HepG2 (cell line): ENCODE measurements around the gene THADA. TPM values are rescaled to one million over a fixed set of nuclear protein-coding genes. Genes with fewer than 3 reads are reported as not detected.

Experiments
- ATAC-seq: fragments of 200-7000 bp; cut with Tn5 transposase; 3 replicates; pipeline ENCODE4 v1.9.1; 2020; ENCODE audit warnings: mild to moderate bottlenecking, moderate library complexity
- BruUV-seq: library from RNA; stranded (reverse); fragments of 400-500 nt; replicated peaks from 2 replicates; lab custom pipeline; 2021; lab: Mats Ljungman, UMichigan
- CTCF ChIA-PET: fragments of 300-600 bp; formaldehyde crosslinking; extraction: SDS; loops from one replicate; lab custom pipeline; 2021; ENCODE audit warnings: low total read pairs, inconsistent platforms, low intra/inter-chr PET ratio; lab: Yijun Ruan, JAX
- POLR2A ChIA-PET: fragments of 350-600 bp; sonication (Branson Sonifier 250); formaldehyde crosslinking; loops from one replicate; lab custom pipeline; 2020; ENCODE audit warnings: antibody characterized with exemption, inconsistent platforms; lab: Yijun Ruan, JAX
- DNase-seq: peaks from one replicate; pipeline ENCODE4 v3.0.0-alpha.2; 2015; ENCODE audit warnings: low spot score
- FAIRE-seq: peaks from 3 replicates; lab custom pipeline; 2011; peaks lifted over from hg19 to GRCh38; lab: Jason Lieb, UNC
- H2AFZ ChIP-seq: one replicate; pipeline ENCODE4 v1.6.1; 2011; ENCODE audit warnings: low read length, inconsistent platforms
- H3K27ac ChIP-seq: fragments of 300-600 bp; 3 replicates; pipeline ENCODE4 v1.8.0; 2011; ENCODE audit warnings: mixed run types, mild to moderate bottlenecking, mixed read lengths, low read length, inconsistent platforms; ENCODE audit not compliant: insufficient read depth; ENCODE audit errors: extremely low read length
- H3K27me3 ChIP-seq, 2 experiments: fragments of 200-600 bp in 1 of 2; 2 replicates in 1 of 2; 3 replicates in 1 of 2; pipeline versions ENCODE4 v1.6.0 to v1.8.0; 2011; ENCODE audit warnings: low read length in 2 of 2, mild to moderate bottlenecking in 2 of 2, moderate library complexity in 2 of 2, inconsistent platforms in 1 of 2; ENCODE audit not compliant: insufficient read depth in 2 of 2, control insufficient read depth in 1 of 2
- H3K36me3 ChIP-seq, 2 experiments: fragments of 200-600 bp in 1 of 2; replicated peaks in 1 of 2; 2 replicates in 1 of 2; 3 replicates in 1 of 2; pipeline versions ENCODE4 v1.5.1 to v1.8.0; 2011; ENCODE audit warnings: low read length in 2 of 2, inconsistent platforms in 1 of 2; ENCODE audit not compliant: insufficient read depth in 2 of 2, control insufficient read depth in 1 of 2
- H3K4me1 ChIP-seq: 2 replicates; pipeline ENCODE4 v1.5.1; 2012; ENCODE audit warnings: low read length, inconsistent platforms; ENCODE audit not compliant: insufficient read depth
- H3K4me2 ChIP-seq: 2 replicates; pipeline ENCODE4 v1.6.0; 2011; ENCODE audit warnings: low read depth, low read length, inconsistent platforms
- H3K4me3 ChIP-seq, 3 experiments: fragments of 200-600 bp in 1 of 3; sonication (generic), shearing (Covaris generic) in 1 of 3; replicated peaks in 1 of 3; 2 replicates each; pipeline ENCODE4 v1.5.1; 2011 to 2016; ENCODE audit warnings: low read length in 3 of 3, inconsistent platforms in 2 of 3, low read depth in 2 of 3, mild to moderate bottlenecking in 2 of 3, control low read depth in 1 of 3, mixed read lengths in 1 of 3; ENCODE audit not compliant: insufficient read depth in 1 of 3
- H3K79me2 ChIP-seq: one replicate; pipeline ENCODE4 v1.6.1; 2011; ENCODE audit warnings: low read length, inconsistent platforms; ENCODE audit not compliant: insufficient read depth
- H3K9ac ChIP-seq: 2 replicates; pipeline ENCODE4 v1.6.0; 2011; ENCODE audit warnings: mild to moderate bottlenecking, low read depth, low read length, inconsistent platforms; ENCODE audit not compliant: insufficient read depth
- H3K9me3 ChIP-seq: 2 replicates; pipeline ENCODE4 v1.5.1; 2012; ENCODE audit warnings: mild to moderate bottlenecking, low read length
- H4K20me1 ChIP-seq: 2 replicates; pipeline ENCODE4 v1.6.0; 2011; ENCODE audit warnings: inconsistent platforms, mild to moderate bottlenecking, low read length, moderate library complexity; ENCODE audit not compliant: insufficient read depth
- ARID5B ChIP-seq: IDR thresholded peaks from 2 replicates; pipeline ENCODE4 v1.4.0; 2020; ENCODE audit warnings: mild to moderate bottlenecking, missing genetic modification reagents
- HNRNPK ChIP-seq: fragments of 200-400 bp; formaldehyde crosslinking; IDR thresholded peaks from 2 replicates; pipeline ENCODE4 v1.6.1; 2018; ENCODE audit warnings: low read length, low read depth, moderate library complexity, mild to moderate bottlenecking; ENCODE audit not compliant: poor library complexity, severe bottlenecking
- IKZF1 ChIP-seq: fragments of 450-650 bp; IDR thresholded peaks from 2 replicates; pipeline ENCODE4 v1.7.1; 2016
- NCOA2 ChIP-seq: sonication (generic); formaldehyde crosslinking; IDR thresholded peaks from 2 replicates; pipeline ENCODE4 v1.8.0; 2022; ENCODE audit warnings: inconsistent platforms
- WGBS: methylation state at CpG from one replicate; pipeline ENCODE4 v1.1.6; 2017; ENCODE audit warnings: low lambda C conversion rate; 5-methylcytosine and 5-hydroxymethylcytosine counted together
- in situ Hi-C: cut with HindIII; loops from 2 replicates; pipeline ENCODE4 v1.10.0; 2017; ENCODE audit warnings: low pct_unique_long_range_greater_than_20kb; ENCODE audit not compliant: extremely low pct_ligation_motif_present
- intact Hi-C: fragments of 100-400 bp; cut with micrococcal nuclease; formaldehyde crosslinking; loops from one replicate; pipeline ENCODE4 v1.10.0; 2022; ENCODE audit not compliant: unreplicated experiment
- polyA plus RNA-seq, 8 experiments: library from polyadenylated mRNA; depleted of rRNA in 3 of 8; stranded (reverse) in 7 of 8; unstranded in 1 of 8; fragments of >200 nt; fragmentation: Illumina TruSeq in 4 of 8; extraction: Trizol in 4 of 8; gene quantifications; 2 replicates each; pipeline versions ENCODE4 v1.2.1 to v1.2.3, GENCODE V29; 2011 to 2016; ENCODE audit warnings: low read depth in 4 of 8, missing spikeins in 1 of 8, mixed read lengths in 1 of 8; ENCODE audit not compliant: insufficient read depth in 1 of 8
- total RNA-seq, 5 experiments: library from RNA; depleted of rRNA; stranded (reverse); fragments of >200 nt; fragmentation: Illumina TruSeq; extraction: Trizol; gene quantifications; 2 replicates each; pipeline ENCODE4 v1.2.3, GENCODE V29; 2016; ENCODE audit warnings: low read depth in 1 of 5
- TF ChIP-seq, protein P1 (sequence below): IDR thresholded peaks from 2 replicates; pipeline ENCODE4 v1.6.1; 2012; ENCODE audit warnings: low read length, improper control_type of control experiment

The THADA gene
- total and polyA plus RNA-seq, 2 of the 13 experiments (the other 11 are each of a cell fraction or from before 2014, with no cell fraction given), result 12.7 to 21.7 TPM

- peak; percentile 93 for TF ChIP-seq ARID5B (CRISPR knock-in tag)
- TF ChIP-seq, all 625 proteins: peak for 56
Observed at GRCh38 chr2:43311276-43311675, 284.6 kb downstream of the THADA start (continued).

DNA sequence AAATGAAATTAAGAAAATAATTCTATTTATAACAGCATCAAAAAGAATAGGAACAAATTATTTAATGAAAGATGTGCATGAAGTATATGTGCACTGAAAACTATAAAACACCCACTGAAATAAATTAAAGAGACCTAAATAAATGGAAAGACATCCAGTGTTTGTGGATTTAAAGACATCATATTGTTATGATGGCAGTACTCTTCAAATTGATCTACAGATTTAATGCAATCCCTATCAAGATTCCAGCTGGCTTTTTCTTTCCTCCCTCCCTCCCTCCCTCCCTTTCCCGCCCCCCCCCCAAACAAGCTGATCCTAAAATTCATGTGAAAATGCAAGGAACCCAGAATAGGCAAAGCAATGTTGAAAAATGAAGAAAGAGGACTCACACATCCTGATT, 285.9 kb downstream of the THADA start:
- FAIRE-seq (no peak), ATAC-seq (no peak), DNase-seq (no peak)
- H3K9ac ChIP-seq, result no peak overlapping the region
- ChIA-PET CTCF (no interaction called here), POLR2A (no interaction called here)
- no peaks in the 10 kb centered on the region for H4K20me1 ChIP-seq
- BruUV-seq, result no TSS peak
- H3K79me2 ChIP-seq, result no peaks in the 10 kb centered on the region
- no peaks in the 10 kb centered on the region for H3K27me3 ChIP-seq
- peaks cover 66% of the 10 kb centered on the region for H3K4me1 ChIP-seq
- intact Hi-C loops, result loop anchor here (5.0 to 10.0 kb wide), 2 partner anchors 42 to 145 kb away; no protein-coding TSS in a partner anchor
- no peaks in the 10 kb centered on the region for H3K9me3 ChIP-seq
- H2AFZ ChIP-seq, result no peak overlapping the region
- H3K4me3 ChIP-seq, result no peak overlapping the region
- no peak overlapping the region for H3K4me2 ChIP-seq
- in situ Hi-C loops, result no loop called here
- 97% methylated on average over 1 of the region's 1 CpG for WGBS
- no peaks in the 10 kb centered on the region for H3K36me3 ChIP-seq
- TF ChIP-seq IKZF1 (no peak), HNRNPK (peak; percentile 93), NCOA2 (CRISPR knock-in tag) (no peak)
- TF ChIP-seq, protein P1, sequence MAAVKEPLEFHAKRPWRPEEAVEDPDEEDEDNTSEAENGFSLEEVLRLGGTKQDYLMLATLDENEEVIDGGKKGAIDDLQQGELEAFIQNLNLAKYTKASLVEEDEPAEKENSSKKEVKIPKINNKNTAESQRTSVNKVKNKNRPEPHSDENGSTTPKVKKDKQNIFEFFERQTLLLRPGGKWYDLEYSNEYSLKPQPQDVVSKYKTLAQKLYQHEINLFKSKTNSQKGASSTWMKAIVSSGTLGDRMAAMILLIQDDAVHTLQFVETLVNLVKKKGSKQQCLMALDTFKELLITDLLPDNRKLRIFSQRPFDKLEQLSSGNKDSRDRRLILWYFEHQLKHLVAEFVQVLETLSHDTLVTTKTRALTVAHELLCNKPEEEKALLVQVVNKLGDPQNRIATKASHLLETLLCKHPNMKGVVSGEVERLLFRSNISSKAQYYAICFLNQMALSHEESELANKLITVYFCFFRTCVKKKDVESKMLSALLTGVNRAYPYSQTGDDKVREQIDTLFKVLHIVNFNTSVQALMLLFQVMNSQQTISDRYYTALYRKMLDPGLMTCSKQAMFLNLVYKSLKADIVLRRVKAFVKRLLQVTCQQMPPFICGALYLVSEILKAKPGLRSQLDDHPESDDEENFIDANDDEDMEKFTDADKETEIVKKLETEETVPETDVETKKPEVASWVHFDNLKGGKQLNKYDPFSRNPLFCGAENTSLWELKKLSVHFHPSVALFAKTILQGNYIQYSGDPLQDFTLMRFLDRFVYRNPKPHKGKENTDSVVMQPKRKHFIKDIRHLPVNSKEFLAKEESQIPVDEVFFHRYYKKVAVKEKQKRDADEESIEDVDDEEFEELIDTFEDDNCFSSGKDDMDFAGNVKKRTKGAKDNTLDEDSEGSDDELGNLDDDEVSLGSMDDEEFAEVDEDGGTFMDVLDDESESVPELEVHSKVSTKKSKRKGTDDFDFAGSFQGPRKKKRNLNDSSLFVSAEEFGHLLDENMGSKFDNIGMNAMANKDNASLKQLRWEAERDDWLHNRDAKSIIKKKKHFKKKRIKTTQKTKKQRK, result no peak
- no peak overlapping the region for H3K27ac ChIP-seq
